Retinal pigment epithelial cell (primary cell): ENCODE measurements around the gene RAB11FIP4.

Experiments
- DNase-seq: peaks from one replicate; pipeline ENCODE4 v3.0.0-alpha.2; 2010; ENCODE audit warnings: low read depth
- H3K4me3 ChIP-seq: 2 replicates; pipeline ENCODE4 v1.5.1; 2011; ENCODE audit warnings: mild to moderate bottlenecking, low read length, control low read depth, moderate library complexity
- TF ChIP-seq, protein P1 (sequence below): conservative IDR thresholded peaks from 2 replicates; pipeline ENCODE4 v1.5.1; 2011; ENCODE audit warnings: low read depth, low read length, control low read depth, inconsistent platforms

RAB11FIP4 gene

DNA sequence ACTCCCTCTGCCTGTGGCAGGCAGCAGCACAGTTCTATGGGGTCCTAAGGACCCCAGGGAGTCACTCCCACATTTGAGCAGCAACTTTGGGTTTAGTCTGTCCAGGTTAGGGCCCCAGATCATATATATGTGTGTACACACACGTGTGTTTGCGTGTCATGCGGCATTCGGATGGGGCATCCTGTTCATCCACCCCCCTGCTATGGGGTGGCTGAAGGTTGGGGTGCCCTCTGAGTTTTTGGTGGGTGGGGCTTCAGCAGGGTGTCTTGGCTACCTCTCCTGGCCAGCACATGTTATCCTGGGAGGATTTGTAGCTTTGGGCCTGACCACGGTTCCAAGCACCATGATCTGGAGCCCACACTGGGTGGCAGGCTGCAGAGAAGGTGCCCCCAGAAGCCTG is 100.7 kb downstream of the RAB11FIP4 start:
- no peak overlapping the region for H3K4me3 ChIP-seq
- DNase-seq = no peak
- TF ChIP-seq, protein P1, sequence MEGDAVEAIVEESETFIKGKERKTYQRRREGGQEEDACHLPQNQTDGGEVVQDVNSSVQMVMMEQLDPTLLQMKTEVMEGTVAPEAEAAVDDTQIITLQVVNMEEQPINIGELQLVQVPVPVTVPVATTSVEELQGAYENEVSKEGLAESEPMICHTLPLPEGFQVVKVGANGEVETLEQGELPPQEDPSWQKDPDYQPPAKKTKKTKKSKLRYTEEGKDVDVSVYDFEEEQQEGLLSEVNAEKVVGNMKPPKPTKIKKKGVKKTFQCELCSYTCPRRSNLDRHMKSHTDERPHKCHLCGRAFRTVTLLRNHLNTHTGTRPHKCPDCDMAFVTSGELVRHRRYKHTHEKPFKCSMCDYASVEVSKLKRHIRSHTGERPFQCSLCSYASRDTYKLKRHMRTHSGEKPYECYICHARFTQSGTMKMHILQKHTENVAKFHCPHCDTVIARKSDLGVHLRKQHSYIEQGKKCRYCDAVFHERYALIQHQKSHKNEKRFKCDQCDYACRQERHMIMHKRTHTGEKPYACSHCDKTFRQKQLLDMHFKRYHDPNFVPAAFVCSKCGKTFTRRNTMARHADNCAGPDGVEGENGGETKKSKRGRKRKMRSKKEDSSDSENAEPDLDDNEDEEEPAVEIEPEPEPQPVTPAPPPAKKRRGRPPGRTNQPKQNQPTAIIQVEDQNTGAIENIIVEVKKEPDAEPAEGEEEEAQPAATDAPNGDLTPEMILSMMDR = no peak

DNA sequence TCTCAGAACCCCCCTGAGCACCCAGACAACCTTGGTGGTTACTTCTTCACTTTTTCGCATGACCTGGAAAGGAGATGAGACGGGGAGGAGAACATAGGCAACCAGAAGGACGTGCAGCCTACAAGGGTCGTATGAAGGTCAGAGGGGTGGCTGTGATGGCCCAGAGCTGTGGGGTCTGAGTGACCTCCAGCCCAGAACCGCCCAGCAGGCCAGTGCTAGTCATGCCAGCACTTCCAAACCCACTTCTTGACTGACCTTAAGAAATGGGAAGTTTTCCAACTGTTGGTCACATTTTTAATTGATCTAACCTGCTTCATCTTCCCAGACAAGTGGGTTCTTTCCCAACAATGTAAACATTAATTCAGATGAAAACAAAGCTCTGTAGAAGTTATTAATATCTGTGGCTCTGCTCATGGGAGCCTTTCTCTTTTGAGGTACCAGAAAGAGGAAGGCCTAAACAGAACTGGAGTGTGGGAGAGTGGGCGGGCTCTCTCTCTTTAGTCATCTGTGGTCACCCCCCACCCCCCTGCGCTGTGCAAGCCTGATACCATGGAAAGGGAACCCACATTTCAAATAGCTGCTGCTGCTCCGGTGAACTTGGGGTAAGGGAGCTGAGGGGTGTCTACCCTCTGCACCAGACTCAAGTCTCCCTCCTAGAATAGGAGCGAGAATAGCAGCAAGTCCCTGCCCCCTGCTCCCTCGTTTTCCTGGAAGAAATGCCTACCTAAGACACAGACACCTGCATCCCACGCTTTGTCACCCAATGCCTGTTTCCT is 101.6 kb downstream of the RAB11FIP4 start:
- no peak for DNase-seq
- H3K4me3 ChIP-seq = no peak overlapping the region
- TF ChIP-seq, protein P1 = no peak

DNA sequence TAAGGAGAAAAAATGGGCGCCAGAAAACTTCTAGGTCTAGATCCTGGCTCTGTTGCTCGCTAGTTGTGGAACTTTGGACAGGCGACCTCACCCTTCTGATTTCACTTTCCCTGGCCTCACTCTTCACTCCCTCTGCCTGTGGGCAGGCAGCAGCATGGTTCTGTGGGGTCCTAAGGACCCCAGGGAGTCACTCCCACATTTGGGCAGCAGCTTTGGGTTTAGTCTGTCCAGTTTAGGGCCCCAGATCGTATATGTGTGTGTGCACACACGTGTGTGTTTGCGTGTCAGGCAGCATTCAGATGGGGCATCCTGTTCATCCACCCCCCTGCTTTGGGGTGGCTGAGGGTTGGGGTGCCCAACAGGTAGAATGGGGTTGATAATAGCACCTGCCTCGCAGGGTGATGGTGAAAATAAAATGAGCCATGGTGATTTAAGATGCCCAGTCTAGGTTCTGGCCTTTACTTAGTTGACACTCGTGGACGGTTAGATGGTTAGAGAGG is 102.2 kb downstream of the RAB11FIP4 start:
- TF ChIP-seq, protein P1 = no peak
- no peak overlapping the region for H3K4me3 ChIP-seq
- no peak for DNase-seq

DNA sequence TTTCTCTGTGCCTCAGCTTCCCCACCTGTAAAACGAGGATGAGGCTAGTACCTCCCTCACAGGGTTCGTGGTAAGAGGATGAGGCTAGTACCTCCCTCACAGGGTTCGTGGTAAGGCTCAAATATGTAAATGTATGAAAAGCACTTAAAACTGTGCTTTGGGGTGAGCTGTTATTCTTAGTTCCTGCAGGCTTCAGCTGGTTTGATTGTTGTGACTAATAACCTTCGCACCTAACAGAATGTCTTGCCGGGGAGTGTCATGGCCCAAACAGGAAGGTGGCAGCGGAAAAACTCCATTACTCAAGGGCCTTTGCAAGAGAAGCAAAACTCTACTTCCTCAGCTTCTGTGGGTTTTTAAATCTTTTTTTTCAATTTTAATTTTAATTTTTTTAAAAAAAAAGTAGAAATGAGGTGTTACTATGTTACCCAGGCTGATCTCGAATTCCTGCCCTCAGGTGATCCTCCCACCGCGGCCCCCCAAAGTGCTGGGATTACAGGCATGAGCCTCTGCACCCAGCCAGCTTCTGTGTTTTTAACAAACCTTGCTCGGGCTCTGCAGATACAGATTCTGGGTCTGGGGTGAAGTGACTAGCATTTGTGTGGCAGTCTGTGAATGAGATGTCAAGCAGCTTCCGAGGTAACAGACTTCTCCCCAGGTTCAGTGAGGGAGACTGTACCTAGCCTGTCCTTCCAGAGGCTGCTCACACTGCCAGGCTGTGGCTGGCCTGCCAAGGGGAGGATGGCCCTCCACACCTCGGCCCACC is 103.0 kb downstream of the RAB11FIP4 start:
- TF ChIP-seq, protein P1 = no peak
- H3K4me3 ChIP-seq = no peak overlapping the region
- no peak for DNase-seq

DNA sequence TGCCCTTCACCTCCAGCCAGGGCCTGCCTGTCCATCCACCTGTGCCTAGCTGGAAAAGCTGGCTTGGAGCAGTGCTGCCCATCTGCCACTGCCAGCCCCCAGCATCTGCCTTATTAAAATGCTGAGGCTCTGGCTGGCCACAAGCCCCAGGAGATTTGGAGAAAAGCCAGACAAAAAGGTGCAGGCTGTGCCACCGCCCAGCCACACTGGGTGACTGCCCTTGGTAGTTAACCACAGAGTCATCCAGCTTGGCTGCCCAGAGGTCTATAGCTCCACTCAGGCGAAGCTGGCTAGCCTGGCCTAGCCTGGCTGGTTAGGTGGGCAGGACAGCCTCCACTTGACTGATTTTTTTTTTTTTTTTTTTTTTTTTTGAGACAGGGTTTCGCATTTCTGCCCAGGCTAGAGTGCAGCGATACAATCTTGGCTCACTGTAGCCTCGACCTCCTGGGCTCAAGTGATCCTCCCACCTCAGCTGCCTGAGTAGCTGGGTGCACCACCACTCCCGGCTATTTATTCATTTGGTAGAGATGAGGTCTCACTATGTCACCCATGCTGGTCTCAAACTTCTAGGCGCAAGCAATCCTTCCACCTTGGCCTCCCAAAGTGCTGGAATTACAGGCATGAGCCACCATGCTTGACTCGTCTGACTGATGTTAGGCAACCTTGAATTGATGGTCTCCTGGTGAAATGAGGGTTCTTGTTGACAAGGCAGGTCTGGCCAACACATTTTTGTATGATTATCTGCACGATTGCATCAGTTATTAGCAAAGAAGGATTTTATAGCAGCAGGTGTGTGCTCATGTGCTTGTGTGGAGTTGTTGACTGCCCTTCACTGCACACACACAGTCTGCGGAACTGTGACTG is 103.8 kb downstream of the RAB11FIP4 start:
- no peak for DNase-seq
- H3K4me3 ChIP-seq = no peak overlapping the region
- TF ChIP-seq, protein P1 = no peak

DNA sequence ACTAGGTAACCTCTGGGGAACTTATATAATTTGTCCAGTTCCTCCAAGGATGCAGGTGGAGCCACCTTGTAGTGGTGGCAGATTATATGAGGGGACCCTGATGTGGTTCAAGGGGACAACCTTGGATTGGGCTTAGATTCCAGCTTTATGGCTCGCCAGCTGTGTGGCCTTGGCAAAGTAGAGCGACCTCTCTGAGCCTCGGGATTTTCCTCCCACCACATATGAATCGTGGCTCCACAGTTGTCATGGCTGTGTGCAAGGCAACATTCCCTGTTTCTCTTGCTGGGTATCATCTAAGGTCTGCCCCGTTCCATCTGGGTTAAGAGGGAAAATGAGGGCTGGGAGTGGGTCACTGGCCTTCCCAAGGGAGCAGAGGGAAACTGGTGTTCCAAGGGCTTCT is 104.6 kb downstream of the RAB11FIP4 start:
- DNase-seq = no peak
- H3K4me3 ChIP-seq = no peak overlapping the region
- TF ChIP-seq, protein P1 = no peak
